Thymus (tissue), 11 donors: ENCODE measurements around the gene ATN1. TPM values are rescaled to one million over a fixed set of nuclear protein-coding genes. Genes with fewer than 3 reads are reported as not detected.
A peak's percentile ranks its signal among the peaks of the same experiment; 100 is the strongest.

Experiments
- DNase-seq, 9 donors: peaks; one replicate each; pipeline ENCODE4 v3.0.0-alpha.2; 2013; ENCODE audit warnings: low spot score in 9 of 9, low read depth in 6 of 9, missing footprints in 1 of 9
- H3K27ac ChIP-seq, 2 donors: one replicate each; pipeline ENCODE4 v1.5.1; 2013; ENCODE audit warnings: control low read depth in 1 of 2, low read depth in 1 of 2, low read length in 1 of 2, mild to moderate bottlenecking in 1 of 2, moderate library complexity in 1 of 2
- H3K27me3 ChIP-seq, 2 donors: one replicate each; pipeline ENCODE4 v1.5.1; 2013; ENCODE audit warnings: low read length in 1 of 2; ENCODE audit not compliant: control insufficient read depth in 2 of 2, insufficient read depth in 1 of 2
- H3K36me3 ChIP-seq, 2 donors: one replicate each; pipeline ENCODE4 v1.5.1; 2013; ENCODE audit warnings: low read length in 1 of 2, mild to moderate bottlenecking in 1 of 2, moderate library complexity in 1 of 2; ENCODE audit not compliant: control insufficient read depth in 2 of 2, insufficient read depth in 2 of 2
- H3K4me1 ChIP-seq, 2 donors: one replicate each; pipeline ENCODE4 v1.5.1; 2013; ENCODE audit warnings: low read length in 2 of 2; ENCODE audit not compliant: control insufficient read depth in 2 of 2, insufficient read depth in 2 of 2
- H3K4me3 ChIP-seq, 2 donors: one replicate each; pipeline ENCODE4 v1.5.1; 2013; ENCODE audit warnings: low read length in 2 of 2, control low read depth in 1 of 2, mild to moderate bottlenecking in 1 of 2
- H3K9me3 ChIP-seq, 2 donors: one replicate each; pipeline ENCODE4 v1.5.1; 2013; ENCODE audit warnings: low read length in 1 of 2, mild to moderate bottlenecking in 1 of 2; ENCODE audit not compliant: control insufficient read depth in 2 of 2, insufficient read depth in 1 of 2
- WGBS: extraction: QIAGEN DNeasy Blood & Tissue Kit; methylation state at CpG from one replicate; pipeline ENCODE4 v1.1.7; 2013; 5-methylcytosine and 5-hydroxymethylcytosine counted together
- polyA plus RNA-seq: library from polyadenylated mRNA; stranded (reverse); fragments of 200-250 nt; gene quantifications from one replicate; pipeline ENCODE4 v1.2.3, GENCODE V29; 2013
- total RNA-seq: library from RNA; stranded (reverse); fragments of 120-200 nt; gene quantifications from one replicate; pipeline ENCODE4 v1.2.4, GENCODE V29; 2013
- donor health status: healthy.

ATN1 gene
- total and polyA plus RNA-seq, 2 donors = 1.6 to 30.3 TPM

- Histone ChIP-seq H3K27ac (peak overlapping the region; percentile 94 to 100), H3K36me3 (peaks cover 8 to 10% of the 10 kb centered on the region in 2 donors), H3K9me3 (peaks cover 0 to 4% of the 10 kb centered on the region in 2 donors), H3K4me1 (peaks cover 36 to 53% of the 10 kb centered on the region in 2 donors), H3K27me3 (no peaks in the 10 kb centered on the region), H3K4me3 (peak overlapping the region; percentile 25 to 45)
- 94% methylated on average over 11 of the region's 11 CpGs for WGBS
- DNase-seq = no peak
These were observed 17.9 kb downstream of the ATN1 start for GRCh38 chr12:6945613-6946012.

- peak in 3 of 9 donors; percentile 62 to 78 (median 63) for DNase-seq
- peaks cover 0 to 4% of the 10 kb centered on the region in 2 donors for H3K9me3 ChIP-seq
- no peaks in the 10 kb centered on the region for H3K27me3 ChIP-seq
- H3K4me3 ChIP-seq = peak overlapping the region; percentile 25 to 45
- peaks cover 8 to 9% of the 10 kb centered on the region in 2 donors for H3K36me3 ChIP-seq
- H3K4me1 ChIP-seq = peaks cover 40 to 59% of the 10 kb centered on the region in 2 donors
- H3K27ac ChIP-seq = peak overlapping the region; percentile 94 to 100
- 9% methylated on average over 32 of the region's 32 CpGs for WGBS
These were observed 18.5 kb downstream of the ATN1 start for GRCh38 chr12:6946033-6946919.

GRCh38 chr12:6946920-6947374, 19.2 kb downstream of the ATN1 start:
- Histone ChIP-seq H3K27ac (peak overlapping the region; percentile 94 to 100), H3K27me3 (no peaks in the 10 kb centered on the region), H3K36me3 (peaks cover 6 to 7% of the 10 kb centered on the region in 2 donors), H3K9me3 (peaks cover 0 to 4% of the 10 kb centered on the region in 2 donors), H3K4me1 (peaks cover 40 to 64% of the 10 kb centered on the region in 2 donors), H3K4me3 (peak overlapping the region; percentile 25 to 45)
- no peak for DNase-seq
- 83% methylated on average over 8 of the region's 8 CpGs for WGBS

GRCh38 chr12:6947615-6948014, 19.9 kb downstream of the ATN1 start:
- Histone ChIP-seq H3K4me3 (no peak overlapping the region), H3K36me3 (peaks cover 7 to 11% of the 10 kb centered on the region in 2 donors), H3K27ac (no peak overlapping the region), H3K27me3 (no peaks in the 10 kb centered on the region), H3K9me3 (peaks cover 0 to 4% of the 10 kb centered on the region in 2 donors), H3K4me1 (peaks cover 40 to 64% of the 10 kb centered on the region in 2 donors)
- DNase-seq = no peak
- WGBS = 95% methylated on average over 8 of the region's 8 CpGs

GRCh38 chr12:6948873-6949594, 21.3 kb downstream of the ATN1 start:
- 90% methylated on average over 15 of the region's 15 CpGs for WGBS
- peaks cover 34 to 66% of the 10 kb centered on the region in 2 donors for H3K4me1 ChIP-seq
- no peak for DNase-seq
- no peak overlapping the region for H3K4me3 ChIP-seq
- H3K27ac ChIP-seq = no peak overlapping the region
- peaks cover 0 to under 1% of the 10 kb centered on the region in 2 donors for H3K9me3 ChIP-seq
- peaks cover 3 to 19% of the 10 kb centered on the region in 2 donors for H3K36me3 ChIP-seq
- no peaks in the 10 kb centered on the region for H3K27me3 ChIP-seq

- peak overlapping the region; percentile 82 to 85 for H3K27ac ChIP-seq
- peaks cover 41 to 73% of the 10 kb centered on the region in 2 donors for H3K4me1 ChIP-seq
- no peaks in the 10 kb centered on the region for H3K27me3 ChIP-seq
- peaks cover 13 to 28% of the 10 kb centered on the region in 2 donors for H3K36me3 ChIP-seq
- no peaks in the 10 kb centered on the region for H3K9me3 ChIP-seq
- H3K4me3 ChIP-seq = peak overlapping the region in 1 of 2 donors; percentile 74
- WGBS = 53% methylated on average over 1 of the region's 1 CpG
- DNase-seq = peak in 1 of 9 donors; percentile 59
These were observed 22.6 kb downstream of the ATN1 start for GRCh38 chr12:6950401-6950801.

GRCh38 chr12:6950811-6951540, 23.2 kb downstream of the ATN1 start, which contains the start of gene PTPN6:
TSS of gene PTPN6 (plus strand) at chr12:6951356. CDS start at chr12:6951513, 157 bp downstream.
- WGBS = 16% methylated on average over 25 of the region's 25 CpGs
- no peaks in the 10 kb centered on the region for H3K9me3 ChIP-seq
- peaks cover 15 to 29% of the 10 kb centered on the region in 2 donors for H3K36me3 ChIP-seq
- peaks cover 37 to 73% of the 10 kb centered on the region in 2 donors for H3K4me1 ChIP-seq
- H3K27me3 ChIP-seq = no peaks in the 10 kb centered on the region
- H3K27ac ChIP-seq = peak within 1 kb of the TSS; percentile 82 to 85
- DNase-seq = peak in 3 of 9 donors; percentile 55 to 85 (median 69)
- peak within 1 kb of the TSS; percentile 74 to 91 for H3K4me3 ChIP-seq

GRCh38 chr12:6951551-6952120, 23.9 kb downstream of the ATN1 start:
- peaks cover 35 to 73% of the 10 kb centered on the region in 2 donors for H3K4me1 ChIP-seq

More at GRCh38 chr12:6951551-6952120, 23.9 kb downstream of the ATN1 start:
- no peaks in the 10 kb centered on the region for H3K27me3 ChIP-seq
- no peaks in the 10 kb centered on the region for H3K9me3 ChIP-seq
- peak overlapping the region; percentile 82 to 85 for H3K27ac ChIP-seq
- peak in 1 of 9 donors; percentile 44 for DNase-seq
- H3K36me3 ChIP-seq = peaks cover 22 to 36% of the 10 kb centered on the region in 2 donors
- peak overlapping the region; percentile 74 to 91 for H3K4me3 ChIP-seq
- 11% methylated on average over 20 of the region's 20 CpGs for WGBS
